Endothelial cell of umbilical vein (primary cell): ENCODE measurements around the gene AQP12B. TPM values are rescaled to one million over a fixed set of nuclear protein-coding genes. Genes with fewer than 3 reads are reported as not detected.

Experiments
- BruUV-seq: library from RNA; stranded (reverse); fragments of 400-500 nt; replicated peaks from 2 replicates; lab custom pipeline; 2021; lab: Mats Ljungman, UMichigan
- CTCF ChIA-PET: fragments of 300-600, 350-600 bp; sonication (Branson Sonifier 250); formaldehyde crosslinking; loops from one replicate; lab custom pipeline; 2021; ENCODE audit warnings: antibody characterized with exemption, inconsistent platforms; lab: Charles Lee
- POLR2A ChIA-PET: fragments of 300-600, 350-600 bp; sonication (Branson Sonifier 250); formaldehyde crosslinking; loops from one replicate; lab custom pipeline; 2021; ENCODE audit warnings: antibody characterized with exemption, inconsistent platforms; lab: Charles Lee
- DNase-seq: peaks from one replicate; pipeline ENCODE4 v3.0.0-alpha.2; 2011; ENCODE audit warnings: low read depth, low spot score
- FAIRE-seq: peaks from 2 replicates; lab custom pipeline; 2011; peaks lifted over from hg19 to GRCh38; lab: Jason Lieb, UNC
- H2AFZ ChIP-seq: 2 replicates; pipeline ENCODE4 v1.6.0; 2012; ENCODE audit warnings: low read depth, low read length, control low read depth, inconsistent platforms
- H3K27ac ChIP-seq: 2 replicates; pipeline ENCODE4 v1.5.1; 2011; ENCODE audit warnings: low read depth, mild to moderate bottlenecking, control low read depth, low read length, moderate library complexity; ENCODE audit not compliant: insufficient read depth
- H3K27me3 ChIP-seq, 2 experiments: 2 replicates each; pipeline versions ENCODE4 v1.6.0 to v1.6.1; 2011; ENCODE audit warnings: low read length in 2 of 2, mixed read lengths in 1 of 2; ENCODE audit not compliant: control insufficient read depth in 2 of 2, insufficient read depth in 2 of 2
- H3K36me3 ChIP-seq, 2 experiments: 2 replicates in 1 of 2; 3 replicates in 1 of 2; pipeline ENCODE4 v1.5.1; 2011; ENCODE audit warnings: low read length in 2 of 2, mild to moderate bottlenecking in 1 of 2, moderate library complexity in 1 of 2; ENCODE audit not compliant: control insufficient read depth in 2 of 2, insufficient read depth in 2 of 2; ENCODE audit errors: extremely low read depth in 1 of 2
- H3K4me1 ChIP-seq: 3 replicates; pipeline ENCODE4 v1.5.1; 2011; ENCODE audit warnings: mild to moderate bottlenecking, low read length; ENCODE audit not compliant: control insufficient read depth, insufficient read depth; ENCODE audit errors: extremely low read depth
- H3K4me2 ChIP-seq: 2 replicates; pipeline ENCODE4 v1.6.1; 2011; ENCODE audit warnings: low read length, control low read depth, mixed read lengths; ENCODE audit not compliant: insufficient read depth
- H3K4me3 ChIP-seq, 3 experiments: fragments of 200-600 bp in 1 of 3; sonication (generic), shearing (Covaris generic) in 1 of 3; replicated peaks in 1 of 3; 2 replicates each; pipeline ENCODE4 v1.5.1; 2011 to 2016; ENCODE audit warnings: control low read depth in 3 of 3, low read length in 3 of 3, mild to moderate bottlenecking in 2 of 3, inconsistent platforms in 1 of 3, low read depth in 1 of 3, moderate library complexity in 1 of 3; ENCODE audit not compliant: insufficient read depth in 1 of 3
- H3K79me2 ChIP-seq: 2 replicates; pipeline ENCODE4 v1.6.0; 2012; ENCODE audit warnings: low read length, inconsistent platforms; ENCODE audit not compliant: control insufficient read depth, insufficient read depth
- H3K9ac ChIP-seq: replicated peaks from 2 replicates; pipeline ENCODE3; 2011; ENCODE audit warnings: low read length, control low read depth; ENCODE audit not compliant: insufficient read depth; ENCODE audit errors: extremely low read depth
- H3K9me1 ChIP-seq: replicated peaks from 3 replicates; pipeline ENCODE4 v1.6.0; 2011; ENCODE audit warnings: mild to moderate bottlenecking, low read length; ENCODE audit not compliant: control insufficient read depth, insufficient read depth; ENCODE audit errors: extremely low read depth
- H3K9me3 ChIP-seq: replicated peaks from 2 replicates; pipeline ENCODE4 v1.5.1; 2012; ENCODE audit warnings: low read length, inconsistent platforms; ENCODE audit not compliant: control insufficient read depth, insufficient read depth
- H4K20me1 ChIP-seq: replicated peaks from 2 replicates; pipeline ENCODE3; 2011; ENCODE audit warnings: mild to moderate bottlenecking, low read length; ENCODE audit not compliant: control insufficient read depth, insufficient read depth; ENCODE audit errors: extremely low read depth
- EZH2 ChIP-seq: IDR thresholded peaks from 2 replicates; pipeline ENCODE4 v1.6.1; 2012; ENCODE audit warnings: borderline replicate concordance, low read depth, mild to moderate bottlenecking, moderate library complexity, low read length, inconsistent platforms; ENCODE audit not compliant: severe bottlenecking
- FOS ChIP-seq: IDR thresholded peaks from 2 replicates; pipeline ENCODE4 v1.6.1; 2011; ENCODE audit warnings: mild to moderate bottlenecking, low read length, moderate library complexity, borderline replicate concordance; ENCODE audit not compliant: insufficient read depth
- GATA2 ChIP-seq: IDR thresholded peaks from 2 replicates; pipeline ENCODE4 v1.7.0; 2011; ENCODE audit warnings: low read depth, mild to moderate bottlenecking, moderate library complexity, mixed read lengths, low read length; ENCODE audit not compliant: insufficient read length, insufficient read depth
- JUN ChIP-seq: IDR thresholded peaks from 2 replicates; pipeline ENCODE4 v1.6.1; 2011; ENCODE audit warnings: borderline replicate concordance, low read depth; ENCODE audit not compliant: insufficient read length, insufficient read depth
- MYC ChIP-seq: IDR thresholded peaks from one replicate; pipeline ENCODE4 v1.6.1; 2011; ENCODE audit warnings: mild to moderate bottlenecking, low read depth, low read length
- POLR2A ChIP-seq: IDR thresholded peaks from 2 replicates; pipeline ENCODE4 v1.6.1; 2012; ENCODE audit warnings: low read depth, mild to moderate bottlenecking, control low read depth, low read length
- POLR2AphosphoS5 ChIP-seq: IDR thresholded peaks from 2 replicates; pipeline ENCODE4 v1.6.1; 2012; ENCODE audit warnings: low read depth, mild to moderate bottlenecking, control low read depth, low read length, moderate library complexity; ENCODE audit not compliant: insufficient read depth
- dilution Hi-C: fragments of 300-500 bp; cut with MboI; formaldehyde crosslinking; loops from one replicate; pipeline ENCODE4 v1.15.0; 2019; ENCODE audit warnings: low sequenced_read_pairs; ENCODE audit not compliant: extremely low pct_ligation_motif_present
- intact Hi-C: fragments of 100-400 bp; cut with micrococcal nuclease; formaldehyde crosslinking; loops from one replicate; pipeline ENCODE4 v1.10.0; 2022
- polyA plus RNA-seq, 4 experiments: library from polyadenylated mRNA; depleted of rRNA in 3 of 4; stranded (reverse) in 3 of 4; unstranded in 1 of 4; fragments of >200 nt; gene quantifications; 2 replicates each; pipeline versions ENCODE4 v1.2.1 to v1.2.3, GENCODE V29; 2011 to 2012; ENCODE audit warnings: missing spikeins in 1 of 4
- total RNA-seq: library from RNA; stranded (reverse); gene quantifications from 2 replicates; pipeline ENCODE4 v1.2.3, GENCODE V29; 2021
- TF ChIP-seq, protein P1 (sequence below): IDR thresholded peaks from 2 replicates; pipeline ENCODE4 v1.6.1; 2011; ENCODE audit not compliant: insufficient read depth, insufficient read length
- TF ChIP-seq, protein P2 (sequence below), 2 donors: IDR thresholded peaks; 1 replicate in 1 of 2; 2 replicates in 1 of 2; pipeline ENCODE4 v1.5.1; 2011; ENCODE audit warnings: low read length in 2 of 2, mild to moderate bottlenecking in 2 of 2, moderate library complexity in 2 of 2, control low read depth in 1 of 2, inconsistent platforms in 1 of 2, low read depth in 1 of 2; ENCODE audit not compliant: insufficient read depth in 1 of 2; ENCODE audit errors: extremely low read depth in 1 of 2

Gene AQP12B
- total and polyA plus RNA-seq, 2 donors (not counting 3 experiments of a cell fraction or from before 2014, with no cell fraction given) = not detected

- H3K9me3 ChIP-seq = no peaks in the 10 kb centered on the region
- no peak overlapping the region for H3K4me2 ChIP-seq
- H3K27ac ChIP-seq = no peak overlapping the region
- DNase-seq (no peak), FAIRE-seq (no peak)
- no TSS peak for BruUV-seq
- H3K79me2 ChIP-seq = no peaks in the 10 kb centered on the region
- H3K9ac ChIP-seq = no peak overlapping the region
- CTCF ChIA-PET = no interaction called here
- H3K4me3 ChIP-seq = no peak overlapping the region
- dilution Hi-C loops = no loop called here
- no peaks in the 10 kb centered on the region for H4K20me1 ChIP-seq
- H3K36me3 ChIP-seq = no peaks in the 10 kb centered on the region
- POLR2A ChIA-PET = no interaction called here
- no peaks in the 10 kb centered on the region for H3K9me1 ChIP-seq
- intact Hi-C loops = no loop called here
- H3K4me1 ChIP-seq = no peaks in the 10 kb centered on the region
- no peaks in the 10 kb centered on the region for H3K27me3 ChIP-seq
- no peak overlapping the region for H2AFZ ChIP-seq
- TF ChIP-seq POLR2AphosphoS5 (no peak), MYC (no peak), GATA2 (no peak)
- TF ChIP-seq, protein P1, sequence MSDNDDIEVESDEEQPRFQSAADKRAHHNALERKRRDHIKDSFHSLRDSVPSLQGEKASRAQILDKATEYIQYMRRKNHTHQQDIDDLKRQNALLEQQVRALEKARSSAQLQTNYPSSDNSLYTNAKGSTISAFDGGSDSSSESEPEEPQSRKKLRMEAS = no peak
Observed at GRCh38 chr2:240637116-240637900, 45.4 kb downstream of the AQP12B start.

DNA sequence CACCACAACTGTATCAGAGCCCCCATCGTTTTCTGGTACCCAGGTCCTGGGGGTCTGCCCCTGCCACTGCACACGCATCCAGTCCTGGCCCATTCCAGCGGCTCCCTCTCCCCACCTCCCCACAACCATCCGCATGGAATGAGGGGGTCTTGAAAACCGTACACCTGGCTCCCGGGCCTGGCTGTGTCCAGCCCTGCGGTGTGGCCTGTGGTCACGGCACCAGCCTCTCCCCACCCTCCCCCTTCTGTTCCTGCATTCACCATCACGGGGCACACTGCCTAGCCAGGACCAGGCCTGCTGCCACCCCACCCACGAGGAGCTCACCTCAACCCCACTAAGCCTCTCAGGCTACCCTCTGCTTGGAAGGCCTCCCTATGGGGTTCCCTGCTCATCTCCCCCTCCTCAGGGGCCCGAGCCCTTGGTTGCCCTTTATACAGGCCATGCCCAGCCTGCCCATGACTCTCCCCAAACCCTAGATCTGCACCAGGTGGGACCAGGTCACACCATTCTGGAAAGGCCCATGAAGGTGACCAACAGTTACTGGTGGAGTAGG lies 46.0 kb downstream of the AQP12B start:
- BruUV-seq = no TSS peak
- TF ChIP-seq JUN (no peak), EZH2 (no peak), MYC (no peak), GATA2 (no peak), POLR2A (no peak), POLR2AphosphoS5 (no peak), FOS (no peak)
- TF ChIP-seq, protein P2, sequence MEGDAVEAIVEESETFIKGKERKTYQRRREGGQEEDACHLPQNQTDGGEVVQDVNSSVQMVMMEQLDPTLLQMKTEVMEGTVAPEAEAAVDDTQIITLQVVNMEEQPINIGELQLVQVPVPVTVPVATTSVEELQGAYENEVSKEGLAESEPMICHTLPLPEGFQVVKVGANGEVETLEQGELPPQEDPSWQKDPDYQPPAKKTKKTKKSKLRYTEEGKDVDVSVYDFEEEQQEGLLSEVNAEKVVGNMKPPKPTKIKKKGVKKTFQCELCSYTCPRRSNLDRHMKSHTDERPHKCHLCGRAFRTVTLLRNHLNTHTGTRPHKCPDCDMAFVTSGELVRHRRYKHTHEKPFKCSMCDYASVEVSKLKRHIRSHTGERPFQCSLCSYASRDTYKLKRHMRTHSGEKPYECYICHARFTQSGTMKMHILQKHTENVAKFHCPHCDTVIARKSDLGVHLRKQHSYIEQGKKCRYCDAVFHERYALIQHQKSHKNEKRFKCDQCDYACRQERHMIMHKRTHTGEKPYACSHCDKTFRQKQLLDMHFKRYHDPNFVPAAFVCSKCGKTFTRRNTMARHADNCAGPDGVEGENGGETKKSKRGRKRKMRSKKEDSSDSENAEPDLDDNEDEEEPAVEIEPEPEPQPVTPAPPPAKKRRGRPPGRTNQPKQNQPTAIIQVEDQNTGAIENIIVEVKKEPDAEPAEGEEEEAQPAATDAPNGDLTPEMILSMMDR (IDR thresholded peaks at IDR 0.05; ENCODE audit: extremely low read depth in 1 of 2, insufficient read depth in 1 of 2, low read depth in 1 of 2, low read length in 2 of 2) = no peak
- TF ChIP-seq, protein P1 = no peak
- CTCF ChIA-PET = no interaction called here
- H3K79me2 ChIP-seq = no peaks in the 10 kb centered on the region
- no peak overlapping the region for H3K27ac ChIP-seq
- POLR2A ChIA-PET = no interaction called here
- dilution Hi-C loops (no loop called here), intact Hi-C loops (no loop called here)
- H3K36me3 ChIP-seq = no peaks in the 10 kb centered on the region
- no peaks in the 10 kb centered on the region for H3K4me1 ChIP-seq
- H4K20me1 ChIP-seq = no peaks in the 10 kb centered on the region
- no peak for FAIRE-seq
- DNase-seq = no peak
- H3K4me3 ChIP-seq = no peak overlapping the region
- H3K27me3 ChIP-seq = no peaks in the 10 kb centered on the region
- H3K9me3 ChIP-seq = no peaks in the 10 kb centered on the region
- H3K4me2 ChIP-seq = no peak overlapping the region
- no peaks in the 10 kb centered on the region for H3K9me1 ChIP-seq
- no peak overlapping the region for H2AFZ ChIP-seq
- no peak overlapping the region for H3K9ac ChIP-seq
